HPDE6-E6E7 (cell line): Measurements from ENCODE around the gene DIAPH3.

Source experiments
- DNase-seq: peaks from one replicate; pipeline ENCODE4 v3.0.0; 2011; ENCODE audit warnings: missing footprints; ENCODE audit errors: extremely low spot score

DIAPH3 gene

DNA sequence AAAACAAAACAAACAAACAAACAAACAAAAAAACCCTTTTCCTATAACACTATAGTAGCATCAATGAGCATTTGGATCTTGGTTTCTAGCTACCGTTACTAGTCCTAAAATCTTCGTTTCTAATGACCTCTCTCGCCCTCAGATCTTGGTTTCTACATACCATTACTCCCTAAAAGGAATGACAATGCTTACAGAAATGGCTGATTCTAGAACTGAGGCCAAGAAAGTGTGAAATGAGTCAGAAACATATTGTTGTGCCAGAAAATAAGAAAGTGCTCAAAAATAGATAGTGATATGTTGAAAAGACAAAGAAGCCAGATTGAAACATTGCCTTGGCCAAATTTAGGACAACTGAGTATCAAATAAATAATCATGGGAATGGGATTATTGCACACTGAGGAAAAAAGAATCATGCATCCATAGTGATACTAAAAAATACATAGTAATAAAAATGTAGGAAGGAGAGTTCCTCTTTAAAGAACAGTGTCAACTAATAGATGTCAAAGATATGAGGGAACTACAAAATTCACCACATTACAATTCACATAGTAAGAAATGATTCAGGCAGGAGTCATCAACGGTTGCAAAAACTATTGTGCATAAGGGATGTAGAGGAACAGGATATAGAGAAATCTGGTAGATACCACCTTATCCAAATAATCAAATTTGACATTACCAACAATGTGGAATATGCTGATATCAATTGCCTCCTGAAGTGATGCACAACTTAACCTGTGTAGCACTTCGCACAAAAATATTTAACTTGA is 386.6 kb downstream of the DIAPH3 start:
- DNase-seq, result peak; percentile 40

DNA sequence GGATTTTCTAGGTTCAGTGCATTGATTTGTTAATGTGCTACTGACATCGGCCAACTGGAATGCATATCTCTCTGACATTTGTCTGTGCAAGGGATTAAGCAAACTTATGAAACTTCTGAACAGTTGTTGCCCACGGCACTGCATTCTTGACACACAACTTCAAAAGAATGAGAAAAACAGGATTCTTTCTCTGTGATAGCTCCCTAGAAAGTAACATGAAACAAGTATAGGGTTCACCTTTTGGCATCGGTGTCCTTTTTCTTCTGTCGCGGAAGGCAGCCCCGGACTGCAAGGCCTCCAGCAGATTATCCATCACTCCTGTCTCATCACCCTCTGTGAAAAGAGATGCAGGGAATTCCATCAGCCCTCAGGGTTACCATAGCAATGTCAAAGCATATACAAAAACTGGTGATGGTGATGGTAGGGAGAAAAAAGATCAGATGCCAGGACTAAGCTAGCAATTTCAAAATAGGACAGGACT is 389.2 kb downstream of the DIAPH3 start:
- peak; percentile 9 for DNase-seq

GRCh38 chr13:59771272-59771671 is 392.5 kb downstream of the DIAPH3 start:
- DNase-seq, result peak; percentile 3

- no peak for DNase-seq
These were observed 393.3 kb downstream of the DIAPH3 start for GRCh38 chr13:59770451-59770850.

- DNase-seq, result no peak
These were observed 397.5 kb downstream of the DIAPH3 start for GRCh38 chr13:59766236-59766635.

- peak; percentile 10 for DNase-seq
These were observed 408.0 kb downstream of the DIAPH3 start for GRCh38 chr13:59755632-59756290.

DNA sequence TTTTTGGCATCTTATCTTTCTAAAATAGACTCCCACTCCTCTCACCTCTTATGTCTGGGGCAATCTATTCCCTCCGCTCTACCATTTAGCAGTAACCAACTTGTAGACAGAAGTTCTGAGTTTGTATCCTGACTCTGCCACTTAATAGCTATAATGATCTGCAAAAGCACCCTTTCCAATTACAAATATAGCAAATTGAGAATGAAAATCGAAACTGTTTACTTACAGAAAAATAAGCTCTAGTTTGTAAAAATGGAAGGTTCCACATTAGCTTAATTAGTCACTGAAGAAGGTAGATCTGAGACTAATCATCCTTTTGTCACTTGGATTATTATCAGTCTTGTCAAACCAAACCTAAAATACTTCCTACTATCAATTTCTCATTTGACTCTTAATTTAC is 409.3 kb downstream of the DIAPH3 start:
- no peak for DNase-seq

DNA sequence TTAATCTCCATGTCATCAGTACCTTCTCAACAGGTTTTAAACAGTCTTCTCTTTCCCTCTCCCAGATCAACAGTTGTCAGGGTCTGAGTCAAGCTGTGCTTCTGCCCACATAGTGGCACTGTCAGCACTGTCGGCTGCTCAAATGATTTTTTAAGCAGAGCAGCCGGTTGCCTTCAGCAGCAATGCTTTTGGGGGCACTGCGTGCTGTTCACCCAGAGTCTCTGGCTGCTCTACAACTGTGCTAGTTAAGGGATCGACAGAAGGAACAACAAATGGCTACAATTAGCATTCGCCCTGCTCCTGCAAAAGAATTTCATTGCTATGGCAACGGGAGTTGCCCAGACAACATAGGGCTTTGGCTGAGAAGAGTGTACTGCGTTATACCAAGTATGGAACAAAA is 412.9 kb downstream of the DIAPH3 start:
- DNase-seq, result no peak

GRCh38 chr13:59748046-59748445 is 415.7 kb downstream of the DIAPH3 start:
- DNase-seq, result no peak

DNA sequence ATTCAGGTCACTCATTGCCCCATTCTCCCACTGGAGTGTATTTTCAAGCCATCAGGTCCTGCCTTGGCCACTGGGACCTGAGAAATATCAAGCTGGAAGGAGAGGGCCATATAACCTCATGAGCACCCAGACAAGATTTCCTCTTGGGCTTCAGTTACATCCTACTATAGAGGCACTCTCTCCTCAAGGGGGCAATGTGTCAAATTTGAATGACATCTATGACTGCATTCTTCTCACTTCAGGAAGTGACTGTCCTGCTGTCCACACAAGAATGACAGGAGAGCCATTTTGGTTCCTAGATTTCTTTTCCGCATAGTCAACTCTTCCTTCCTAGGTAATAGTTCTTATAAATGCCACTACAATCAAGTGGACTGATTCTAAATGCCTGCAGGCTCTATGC is 416.2 kb downstream of the DIAPH3 start:
- DNase-seq, result no peak

DNA sequence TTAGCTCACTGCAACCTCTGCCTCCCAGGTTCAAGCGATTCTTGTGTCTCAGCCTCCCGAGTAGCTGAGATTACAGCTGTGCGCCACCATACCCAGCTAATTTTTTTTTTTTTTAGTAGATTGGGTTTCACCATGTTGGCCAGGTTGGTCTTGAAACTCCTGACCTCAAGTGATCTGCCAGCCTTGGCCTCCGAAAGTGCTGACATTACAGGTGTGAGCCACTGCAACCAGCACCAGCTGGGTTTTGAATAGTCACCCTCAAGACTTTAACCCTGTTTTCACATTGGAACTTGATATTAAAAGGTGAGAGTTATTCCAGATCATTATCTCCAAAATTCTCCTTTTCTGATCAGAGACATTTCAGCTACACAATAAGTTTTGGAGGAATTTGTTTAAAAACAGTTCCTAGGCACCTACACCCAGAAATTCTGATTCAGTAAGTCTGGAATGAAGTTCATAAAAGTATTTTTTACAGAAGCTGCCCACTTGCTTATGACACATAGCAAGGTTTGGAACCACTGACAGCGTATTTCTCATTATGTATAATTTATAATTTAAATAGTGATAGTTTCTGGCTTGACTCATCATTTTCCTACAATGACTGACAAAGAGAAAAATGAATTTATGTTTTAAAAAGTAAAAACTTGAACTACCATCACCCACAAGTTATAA is 417.3 kb downstream of the DIAPH3 start:
- DNase-seq, result no peak

- no peak for DNase-seq
These were observed 418.3 kb downstream of the DIAPH3 start for GRCh38 chr13:59745392-59745788.

- DNase-seq, result no peak
These were observed 418.9 kb downstream of the DIAPH3 start for GRCh38 chr13:59744747-59745391.

- DNase-seq, result no peak
These were observed 420.5 kb downstream of the DIAPH3 start for GRCh38 chr13:59743195-59743594.

- DNase-seq, result no peak
These were observed 421.3 kb downstream of the DIAPH3 start for GRCh38 chr13:59742467-59742866.

GRCh38 chr13:59738921-59739320 is 424.8 kb downstream of the DIAPH3 start:
- no peak for DNase-seq

GRCh38 chr13:59734393-59734792 is 429.3 kb downstream of the DIAPH3 start:
- DNase-seq, result no peak

GRCh38 chr13:59733744-59734143 is 430.0 kb downstream of the DIAPH3 start:
- no peak for DNase-seq

GRCh38 chr13:59730026-59730425 is 433.7 kb downstream of the DIAPH3 start:
- no peak for DNase-seq

DNA sequence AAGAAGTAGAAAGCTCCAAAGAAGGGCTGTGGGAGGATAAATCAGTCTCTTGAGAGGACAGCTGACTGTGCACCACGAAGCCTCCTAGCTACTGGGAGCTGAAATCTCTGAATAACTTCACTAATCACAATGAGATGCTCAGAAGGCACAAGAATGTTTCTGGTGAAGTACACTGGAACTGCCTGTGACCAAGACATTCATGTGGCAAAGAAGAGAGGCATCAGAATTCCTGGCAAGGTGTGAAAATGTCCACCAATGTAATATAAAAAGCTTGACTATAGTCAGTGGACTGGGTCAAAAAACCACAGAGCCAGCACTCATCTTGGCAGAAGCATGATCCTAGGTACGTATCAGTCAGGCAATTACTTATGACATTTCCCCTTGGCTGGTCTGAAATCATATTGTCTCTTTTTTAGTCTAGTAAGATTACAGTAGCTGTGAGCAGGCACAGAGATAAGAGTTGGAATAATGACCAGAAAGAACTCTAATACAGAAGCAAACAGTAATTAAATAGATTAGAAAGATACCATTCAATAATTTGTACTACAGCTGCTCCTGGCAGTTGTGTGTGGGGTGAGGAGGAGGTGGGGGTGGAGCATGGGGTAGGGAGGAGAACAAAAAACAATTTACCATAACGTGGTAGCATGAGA is 434.7 kb downstream of the DIAPH3 start:
- no peak for DNase-seq
